Glomerular visceral epithelial cell (primary cell): ENCODE data around the gene CASZ1.

Experiments used
- DNase-seq: peaks from one replicate; pipeline ENCODE4 v3.0.0-alpha.2; 2016; ENCODE audit errors: extremely low spot score

The CASZ1 gene

GRCh38 chr1:10685808-10686403 is 110.5 kb downstream of the CASZ1 start:
- peak; percentile 27 for DNase-seq

DNA sequence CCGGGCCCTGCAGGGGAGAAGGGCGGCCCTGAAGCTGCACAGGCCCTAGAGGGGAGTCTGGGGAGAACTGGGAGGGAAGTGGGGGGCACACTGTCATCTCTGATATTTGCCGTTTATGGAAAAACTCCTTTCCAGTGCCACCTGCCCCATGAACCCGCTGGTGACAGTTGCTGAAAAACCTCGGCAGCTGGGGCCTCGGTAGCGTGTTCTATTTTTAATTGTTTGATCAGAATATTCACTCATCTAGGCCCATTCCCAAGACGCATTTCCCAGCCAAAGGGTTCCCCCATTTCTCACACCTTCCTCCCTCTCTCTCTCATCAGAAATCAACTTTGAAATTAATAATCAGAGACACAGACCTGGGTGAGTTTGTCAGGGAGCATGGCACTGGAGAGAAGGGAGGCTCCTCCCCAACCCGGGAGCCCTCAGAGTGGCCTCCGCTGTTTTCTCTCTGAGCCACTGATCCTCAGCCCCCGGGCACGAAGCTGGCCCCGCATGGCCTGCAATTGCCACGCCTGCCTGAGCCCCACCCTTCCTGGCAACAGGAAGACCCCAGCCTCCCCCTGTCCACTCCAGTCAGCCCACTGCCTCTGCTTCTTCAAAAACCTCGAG is 111.1 kb downstream of the CASZ1 start:
- DNase-seq = no peak

GRCh38 chr1:10684221-10684620 is 112.2 kb downstream of the CASZ1 start:
- DNase-seq = no peak

GRCh38 chr1:10682449-10683309 is 113.8 kb downstream of the CASZ1 start:
- no peak for DNase-seq

DNA sequence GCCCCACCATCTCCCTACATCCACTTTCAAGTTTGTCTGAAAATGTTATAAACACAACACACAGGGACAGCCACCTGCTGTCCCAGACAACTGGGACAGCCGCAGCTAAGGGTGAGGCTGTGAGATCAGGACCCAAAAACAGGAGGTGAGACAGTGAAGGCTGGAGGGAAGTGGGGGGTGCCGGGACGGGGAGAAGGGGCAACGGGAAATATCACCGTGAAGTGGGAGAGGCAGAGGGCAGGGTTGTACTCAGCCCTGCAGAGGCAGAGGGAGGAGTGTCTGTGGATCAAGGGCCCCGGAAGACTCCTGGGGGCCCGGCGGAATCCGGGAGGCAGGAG is 114.4 kb downstream of the CASZ1 start:
- no peak for DNase-seq

DNA sequence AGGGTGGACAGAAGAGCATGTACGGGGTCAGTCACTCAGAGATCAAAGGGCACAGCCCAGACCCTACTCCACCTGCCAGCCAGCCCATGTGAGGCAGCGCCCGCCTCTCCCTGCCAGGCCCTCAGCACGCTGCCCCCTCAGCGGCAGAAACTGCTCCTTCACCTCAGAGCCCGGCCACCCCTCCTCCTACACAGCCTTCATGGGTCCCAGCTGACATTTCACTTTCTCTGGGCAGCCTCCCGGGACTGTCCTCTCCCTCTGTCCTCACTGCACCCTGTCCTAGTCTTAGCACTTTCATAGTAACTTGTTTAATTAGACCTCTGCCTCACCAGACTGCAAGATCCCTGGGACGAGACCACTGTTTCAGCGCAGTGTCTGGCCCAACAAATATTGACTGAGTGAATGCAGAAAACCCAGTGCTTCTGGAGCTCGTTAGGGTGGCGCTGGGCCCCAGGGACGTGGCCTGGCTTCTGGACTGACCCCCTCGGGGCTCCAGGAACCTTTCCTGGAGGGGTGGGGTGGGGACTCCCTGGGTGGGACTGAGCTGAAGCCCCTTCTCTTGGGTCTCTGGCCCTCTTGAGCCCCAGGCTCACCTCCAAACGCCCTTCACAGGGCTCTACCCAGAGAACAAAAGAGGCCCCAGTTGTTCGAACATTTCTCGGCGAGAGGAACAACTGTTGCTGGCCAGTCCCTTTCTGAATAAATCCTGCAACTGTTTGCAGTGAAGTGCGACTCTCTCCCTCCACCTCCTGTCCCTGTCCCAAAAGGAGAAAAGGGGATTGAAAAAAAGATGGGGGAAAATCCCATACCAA is 114.9 kb downstream of the CASZ1 start:
- DNase-seq = no peak

DNA sequence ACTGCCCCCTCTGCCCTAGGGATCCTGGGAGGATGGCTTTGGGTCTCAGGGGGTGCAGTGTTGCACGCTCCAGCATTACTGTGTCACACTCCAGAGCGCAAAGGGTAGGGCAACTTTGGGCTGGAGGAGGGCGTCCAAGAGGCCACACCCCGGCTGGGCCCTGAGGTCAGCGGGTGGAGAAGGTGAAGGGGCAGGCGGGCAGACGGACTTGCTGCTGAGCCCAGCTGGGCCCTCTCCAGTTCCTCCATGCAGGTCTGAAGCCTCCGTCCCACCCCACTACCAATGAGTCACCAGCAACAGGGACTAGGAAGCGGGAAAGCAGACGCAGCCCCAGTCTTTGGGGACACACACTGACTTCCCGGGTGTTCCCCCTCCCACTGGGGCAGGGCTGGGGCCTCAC is 116.0 kb downstream of the CASZ1 start:
- DNase-seq = no peak

DNA sequence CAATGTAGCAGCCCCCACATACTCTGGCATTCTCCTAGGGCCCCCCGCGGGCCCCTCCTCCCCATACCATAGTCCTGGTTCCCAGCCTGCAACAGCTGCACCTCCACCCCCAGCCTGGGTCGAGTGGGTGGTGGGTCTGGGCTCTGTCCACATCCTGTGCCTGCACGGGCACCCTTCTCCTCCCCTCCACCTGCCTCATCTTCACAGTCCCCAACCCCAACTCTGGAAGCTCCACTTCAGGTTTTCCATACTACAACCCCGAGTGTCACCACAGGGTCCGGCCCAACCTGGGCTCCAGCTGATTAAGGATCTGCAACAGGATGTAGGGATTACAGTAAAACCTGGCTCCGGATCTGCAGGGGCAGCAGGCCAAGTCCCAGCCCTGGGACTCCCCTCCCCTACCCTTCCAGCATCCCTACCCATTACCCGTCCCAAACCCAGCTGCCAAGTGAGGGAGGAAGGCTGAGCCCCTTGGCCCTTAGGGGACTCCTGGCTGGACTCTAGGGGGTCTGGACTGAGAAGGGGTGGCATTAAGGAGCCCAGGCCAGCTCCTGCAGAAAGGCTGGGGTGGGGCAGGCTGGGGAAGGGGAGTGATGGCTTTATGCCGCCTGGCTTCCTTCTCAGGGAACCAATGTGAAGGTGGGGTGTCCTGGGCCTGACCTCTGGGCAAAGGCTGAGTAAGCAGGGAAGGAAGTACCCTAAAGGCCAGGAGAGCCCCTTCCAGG is 116.8 kb downstream of the CASZ1 start:
- peak; percentile 61 for DNase-seq

DNA sequence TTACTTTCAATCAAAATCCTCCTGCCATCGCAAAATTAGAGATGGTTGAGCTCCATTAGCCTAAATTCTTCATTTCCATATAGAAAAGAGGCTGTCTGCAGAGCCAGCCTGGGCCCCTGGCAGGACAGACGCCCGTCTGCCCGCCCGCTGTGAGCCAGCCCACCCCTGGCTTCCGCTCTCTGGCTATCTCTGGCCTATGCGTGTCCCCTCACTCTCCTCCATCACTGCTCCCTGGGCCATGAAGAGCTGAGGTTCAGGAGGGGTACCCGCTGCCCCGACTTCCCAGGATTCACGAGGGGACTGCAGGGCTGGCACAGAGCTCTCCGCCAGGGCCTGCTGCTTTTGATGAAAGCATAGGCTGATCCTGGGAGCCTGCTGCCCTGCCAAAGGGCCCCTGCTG is 117.6 kb downstream of the CASZ1 start:
- no peak for DNase-seq

- no peak for DNase-seq
Measured at GRCh38 chr1:10678402-10678801, 118.0 kb downstream of the CASZ1 start.

DNA sequence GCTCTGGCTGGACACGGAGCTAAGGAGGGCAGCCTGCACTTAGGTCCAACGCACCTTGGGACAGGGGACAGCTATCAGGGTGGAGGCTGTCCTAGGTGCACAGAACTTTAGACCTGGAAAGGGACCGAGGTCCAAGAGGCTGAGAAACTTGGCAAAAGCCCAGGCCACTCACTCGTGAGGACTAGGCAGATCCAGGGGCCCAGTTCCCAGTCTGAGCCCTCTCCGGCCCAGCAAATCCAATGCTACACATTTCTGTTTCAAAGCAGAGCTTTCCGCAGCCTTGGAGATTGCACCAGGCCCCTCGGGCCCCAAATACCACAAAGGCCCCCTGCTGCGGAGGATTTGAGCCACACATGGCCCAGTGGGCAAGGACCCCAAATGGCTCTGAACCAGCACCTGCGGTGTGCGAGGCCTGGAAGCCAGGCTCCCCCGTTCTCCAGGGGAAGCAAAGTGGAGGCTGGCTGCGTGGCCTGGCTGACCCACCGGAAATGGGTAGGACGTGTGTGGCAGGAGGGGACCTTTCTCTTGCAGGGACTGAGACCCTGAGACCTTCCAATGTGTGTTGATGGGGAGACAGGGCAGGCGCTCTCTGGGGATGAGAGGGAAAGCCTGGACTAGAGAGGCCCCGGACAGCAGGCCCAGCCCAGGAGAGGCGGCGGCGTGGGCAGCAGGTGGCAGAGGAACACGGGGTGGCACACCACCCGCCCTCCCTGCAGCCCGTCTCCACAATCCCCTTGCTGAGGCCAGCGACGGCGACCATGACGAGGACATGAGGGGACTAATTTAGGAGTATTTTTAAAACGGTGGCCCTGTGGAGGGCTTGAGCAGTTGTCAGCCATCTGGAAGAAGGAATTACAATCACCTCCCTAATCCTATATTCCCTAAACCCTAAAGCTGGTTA is 118.7 kb downstream of the CASZ1 start:
- no peak for DNase-seq

GRCh38 chr1:10676963-10677362 is 119.5 kb downstream of the CASZ1 start:
- DNase-seq = no peak

DNA sequence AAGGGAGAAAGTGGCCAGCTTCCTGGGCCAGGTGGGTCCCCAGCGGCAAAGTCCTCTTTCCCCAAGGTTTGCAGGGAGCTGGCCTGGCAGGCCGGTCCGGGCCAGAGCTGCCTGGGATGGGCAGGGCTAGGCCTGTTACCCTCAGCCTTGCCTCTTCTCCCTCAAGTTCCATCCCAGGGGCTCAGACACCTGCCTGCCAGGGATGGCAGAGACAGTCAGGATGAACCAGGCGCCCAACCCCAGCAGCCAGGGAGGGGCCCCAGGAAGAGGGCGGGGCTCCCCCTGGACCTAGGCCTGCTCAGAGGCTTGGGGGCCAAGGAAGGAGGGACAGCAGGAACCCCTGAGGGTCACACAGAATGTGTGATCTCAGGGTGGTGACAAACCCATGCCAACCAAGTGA is 120.6 kb downstream of the CASZ1 start:
- DNase-seq = no peak

- DNase-seq = no peak
Measured at GRCh38 chr1:10674700-10675609, 121.5 kb downstream of the CASZ1 start.

- no peak for DNase-seq
Measured at GRCh38 chr1:10674222-10674621, 122.2 kb downstream of the CASZ1 start.

DNA sequence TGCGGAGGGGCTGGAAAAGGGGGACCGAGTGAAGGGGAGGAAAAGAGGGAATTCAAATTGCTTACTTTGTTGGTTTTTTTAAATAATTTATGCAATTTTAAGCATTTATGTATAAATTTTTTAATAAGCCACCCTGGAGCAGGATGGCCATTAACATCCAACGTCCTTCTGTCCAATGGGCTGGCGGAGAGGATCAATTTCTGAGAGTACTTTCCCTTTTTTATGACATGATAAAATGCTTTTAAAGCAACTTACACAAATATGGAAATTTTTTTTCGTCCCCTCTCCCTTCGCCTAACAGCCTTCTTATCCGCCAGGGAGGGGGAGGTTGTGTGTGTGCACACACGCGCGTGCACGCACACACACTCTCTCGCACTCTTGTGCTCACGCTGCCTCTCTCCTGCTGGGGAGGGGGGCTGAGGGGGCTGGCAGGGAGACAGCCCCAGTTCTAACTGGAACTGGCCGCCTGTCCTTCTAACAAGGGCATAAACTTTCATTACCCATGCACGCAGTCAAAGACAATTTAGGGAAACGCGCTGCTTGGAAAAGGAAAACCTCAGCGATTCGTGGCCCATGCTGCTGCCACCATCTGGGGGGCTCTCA is 123.2 kb downstream of the CASZ1 start:
- DNase-seq = no peak

- DNase-seq = no peak
Measured at GRCh38 chr1:10672343-10673050, 123.9 kb downstream of the CASZ1 start.

DNA sequence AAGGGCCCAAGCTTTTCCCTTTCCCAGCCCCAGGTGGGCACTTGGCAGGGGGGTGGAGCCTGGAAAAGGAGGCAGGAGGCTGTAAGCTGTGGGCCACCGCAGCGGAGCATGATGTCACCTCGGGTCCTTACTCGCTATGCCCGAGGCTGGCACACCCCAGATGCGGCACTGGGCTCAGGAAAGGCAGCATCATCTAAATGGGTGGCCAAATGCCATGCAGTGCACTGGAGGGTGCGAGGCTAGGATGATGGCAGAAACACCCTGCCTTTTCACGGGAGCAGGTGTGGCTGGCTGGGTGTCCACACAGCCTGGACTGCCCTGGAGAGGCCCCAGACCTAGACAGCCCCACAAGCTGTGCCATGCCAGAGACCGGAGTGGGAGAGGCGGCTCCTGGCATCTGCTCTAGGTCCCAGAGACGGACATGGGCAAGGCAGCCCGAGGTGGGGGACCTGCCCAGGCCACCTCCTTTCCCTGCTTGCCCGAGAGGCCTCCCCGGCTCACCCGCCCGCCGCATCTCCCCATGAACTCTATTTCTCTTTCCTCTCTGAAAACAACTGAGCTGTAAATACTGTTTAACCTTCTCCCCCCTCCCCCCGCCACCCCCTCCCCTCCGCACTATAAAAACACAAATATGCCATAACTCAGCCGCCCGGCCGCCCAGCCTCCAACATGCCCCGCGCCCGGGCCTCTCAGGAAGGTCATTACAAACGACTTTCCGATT is 124.7 kb downstream of the CASZ1 start:
- no peak for DNase-seq
